ENCODE measurements around the gene PLXNA2. TPM values are rescaled to one million over a fixed set of nuclear protein-coding genes. Genes with fewer than 3 reads are reported as not detected.

PLXNA2 gene
- polyA plus RNA-seq, 4 donors, result 10.7 to 17.8 (median 12.8) TPM

- DNase-seq (no peak), FAIRE-seq (no peak)
- Histone ChIP-seq H3K27me3 (ENCODE audit: control insufficient read depth in 3 of 3, insufficient read depth in 3 of 3, low read length in 3 of 3) (peaks cover 0 to 57% (median 0%) of the 10 kb centered on the region in 3 donors), H3K4me3 (ENCODE audit: low read depth in 1 of 3, low read length in 3 of 3) (no peak overlapping the region), H3K27ac (ENCODE audit: low read depth in 1 of 3, low read length in 2 of 3) (no peak overlapping the region), H3K4me1 (ENCODE audit: control insufficient read depth in 3 of 3, insufficient read depth in 2 of 3, low read depth in 1 of 3, low read length in 2 of 3) (no peaks in the 10 kb centered on the region), H3K36me3 (ENCODE audit: control insufficient read depth in 3 of 3, insufficient read depth in 2 of 3, low read depth in 1 of 3, low read length in 3 of 3) (peaks cover 11 to 46% (median 18%) of the 10 kb centered on the region in 3 donors), H3K9me3 (ENCODE audit: control insufficient read depth in 2 of 2, insufficient read depth in 1 of 2, low read depth in 1 of 2, low read length in 1 of 2) (peaks cover 0 to 2% of the 10 kb centered on the region in 2 donors)
- WGBS, 3 donors, result 90 to 95% (median 91%) methylated on average over 11 of the region's 11 CpGs
These were observed 163.5 kb downstream of the PLXNA2 start for GRCh38 chr1:208080396-208081286.

GRCh38 chr1:208079161-208079560 is 165.0 kb downstream of the PLXNA2 start:
- Histone ChIP-seq H3K4me1 (ENCODE audit: control insufficient read depth in 3 of 3, insufficient read depth in 2 of 3, low read depth in 1 of 3, low read length in 2 of 3) (no peaks in the 10 kb centered on the region), H3K36me3 (ENCODE audit: control insufficient read depth in 3 of 3, insufficient read depth in 2 of 3, low read depth in 1 of 3, low read length in 3 of 3) (peaks cover 11 to 41% (median 19%) of the 10 kb centered on the region in 3 donors), H3K4me3 (ENCODE audit: low read depth in 1 of 3, low read length in 3 of 3) (no peak overlapping the region), H3K27me3 (ENCODE audit: control insufficient read depth in 3 of 3, insufficient read depth in 3 of 3, low read length in 3 of 3) (peaks cover 0 to 49% (median 0%) of the 10 kb centered on the region in 3 donors), H3K27ac (ENCODE audit: low read depth in 1 of 3, low read length in 2 of 3) (no peak overlapping the region), H3K9me3 (ENCODE audit: control insufficient read depth in 2 of 2, insufficient read depth in 1 of 2, low read depth in 1 of 2, low read length in 1 of 2) (peaks cover 0 to 2% of the 10 kb centered on the region in 2 donors)
- 83 to 87% (median 87%) methylated on average over 9 of the region's 9 CpGs for WGBS, 3 donors
- DNase-seq (no peak), FAIRE-seq (no peak)

- Histone ChIP-seq H3K9me3 (ENCODE audit: control insufficient read depth in 2 of 2, insufficient read depth in 1 of 2, low read depth in 1 of 2, low read length in 1 of 2) (peaks cover 0 to 2% of the 10 kb centered on the region in 2 donors), H3K27ac (ENCODE audit: low read depth in 1 of 3, low read length in 2 of 3) (no peak overlapping the region), H3K4me1 (ENCODE audit: control insufficient read depth in 3 of 3, insufficient read depth in 2 of 3, low read depth in 1 of 3, low read length in 2 of 3) (no peaks in the 10 kb centered on the region), H3K4me3 (ENCODE audit: low read depth in 1 of 3, low read length in 3 of 3) (no peak overlapping the region), H3K27me3 (ENCODE audit: control insufficient read depth in 3 of 3, insufficient read depth in 3 of 3, low read length in 3 of 3) (peaks cover 0 to 50% (median 0%) of the 10 kb centered on the region in 3 donors), H3K36me3 (ENCODE audit: control insufficient read depth in 3 of 3, insufficient read depth in 2 of 3, low read depth in 1 of 3, low read length in 3 of 3) (peaks cover 13 to 41% (median 22%) of the 10 kb centered on the region in 3 donors)
- no peak for DNase-seq
- 92 to 96% (median 93%) methylated on average over 12 of the region's 12 CpGs for WGBS, 3 donors
- no peak for FAIRE-seq
These were observed 165.4 kb downstream of the PLXNA2 start for GRCh38 chr1:208078752-208079151.

GRCh38 chr1:208077232-208078075 is 166.7 kb downstream of the PLXNA2 start:
- H3K9me3 ChIP-seq (ENCODE audit: control insufficient read depth in 2 of 2, insufficient read depth in 1 of 2, low read depth in 1 of 2, low read length in 1 of 2), result peaks cover 0 to 2% of the 10 kb centered on the region in 2 donors
- no peak overlapping the region for H3K4me3 ChIP-seq (ENCODE audit: low read depth in 1 of 3, low read length in 3 of 3)
- peaks cover 13 to 42% (median 17%) of the 10 kb centered on the region in 3 donors for H3K36me3 ChIP-seq (ENCODE audit: control insufficient read depth in 3 of 3, insufficient read depth in 2 of 3, low read depth in 1 of 3, low read length in 3 of 3)
- DNase-seq, result no peak
- H3K27ac ChIP-seq (ENCODE audit: low read depth in 1 of 3, low read length in 2 of 3), result no peak overlapping the region
- no peaks in the 10 kb centered on the region for H3K4me1 ChIP-seq (ENCODE audit: control insufficient read depth in 3 of 3, insufficient read depth in 2 of 3, low read depth in 1 of 3, low read length in 2 of 3)
- WGBS, 3 donors, result 74 to 78% (median 75%) methylated on average over 16 of the region's 16 CpGs
- FAIRE-seq, result no peak
- H3K27me3 ChIP-seq (ENCODE audit: control insufficient read depth in 3 of 3, insufficient read depth in 3 of 3, low read length in 3 of 3), result peaks cover 0 to 40% (median 0%) of the 10 kb centered on the region in 3 donors

GRCh38 chr1:208074353-208074752 is 169.8 kb downstream of the PLXNA2 start:
- WGBS, 3 donors, result 80 to 84% (median 83%) methylated on average over 6 of the region's 6 CpGs
- Histone ChIP-seq H3K36me3 (ENCODE audit: control insufficient read depth in 3 of 3, insufficient read depth in 2 of 3, low read depth in 1 of 3, low read length in 3 of 3) (peaks cover 13 to 41% (median 23%) of the 10 kb centered on the region in 3 donors), H3K27me3 (ENCODE audit: control insufficient read depth in 3 of 3, insufficient read depth in 3 of 3, low read length in 3 of 3) (peaks cover 0 to 36% (median 0%) of the 10 kb centered on the region in 3 donors), H3K9me3 (ENCODE audit: control insufficient read depth in 2 of 2, insufficient read depth in 1 of 2, low read depth in 1 of 2, low read length in 1 of 2) (no peaks in the 10 kb centered on the region), H3K27ac (ENCODE audit: low read depth in 1 of 3, low read length in 2 of 3) (no peak overlapping the region), H3K4me1 (ENCODE audit: control insufficient read depth in 3 of 3, insufficient read depth in 2 of 3, low read depth in 1 of 3, low read length in 2 of 3) (no peaks in the 10 kb centered on the region), H3K4me3 (ENCODE audit: low read depth in 1 of 3, low read length in 3 of 3) (no peak overlapping the region)
- FAIRE-seq, result no peak
- no peak for DNase-seq

- peaks cover 8 to 26% (median 19%) of the 10 kb centered on the region in 3 donors for H3K36me3 ChIP-seq (ENCODE audit: control insufficient read depth in 3 of 3, insufficient read depth in 2 of 3, low read depth in 1 of 3, low read length in 3 of 3)
- no peak overlapping the region for H3K27ac ChIP-seq (ENCODE audit: low read depth in 1 of 3, low read length in 2 of 3)
- no peak overlapping the region for H3K4me3 ChIP-seq (ENCODE audit: low read depth in 1 of 3, low read length in 3 of 3)
- H3K27me3 ChIP-seq (ENCODE audit: control insufficient read depth in 3 of 3, insufficient read depth in 3 of 3, low read length in 3 of 3), result peaks cover 0 to 38% (median 0%) of the 10 kb centered on the region in 3 donors
- no peak for DNase-seq
- FAIRE-seq, result no peak
- no peaks in the 10 kb centered on the region for H3K4me1 ChIP-seq (ENCODE audit: control insufficient read depth in 3 of 3, insufficient read depth in 2 of 3, low read depth in 1 of 3, low read length in 2 of 3)
- H3K9me3 ChIP-seq (ENCODE audit: control insufficient read depth in 2 of 2, insufficient read depth in 1 of 2, low read depth in 1 of 2, low read length in 1 of 2), result no peaks in the 10 kb centered on the region
- 87 to 93% (median 91%) methylated on average over 7 of the region's 7 CpGs for WGBS, 3 donors
These were observed 172.7 kb downstream of the PLXNA2 start for GRCh38 chr1:208071435-208072031.

GRCh38 chr1:208069908-208070307 is 174.3 kb downstream of the PLXNA2 start:
- Histone ChIP-seq H3K27me3 (ENCODE audit: control insufficient read depth in 3 of 3, insufficient read depth in 3 of 3, low read length in 3 of 3) (peaks cover 0 to 49% (median 0%) of the 10 kb centered on the region in 3 donors), H3K36me3 (ENCODE audit: control insufficient read depth in 3 of 3, insufficient read depth in 2 of 3, low read depth in 1 of 3, low read length in 3 of 3) (peaks cover 8 to 26% (median 19%) of the 10 kb centered on the region in 3 donors), H3K27ac (ENCODE audit: low read depth in 1 of 3, low read length in 2 of 3) (no peak overlapping the region), H3K4me3 (ENCODE audit: low read depth in 1 of 3, low read length in 3 of 3) (no peak overlapping the region), H3K9me3 (ENCODE audit: control insufficient read depth in 2 of 2, insufficient read depth in 1 of 2, low read depth in 1 of 2, low read length in 1 of 2) (no peaks in the 10 kb centered on the region), H3K4me1 (ENCODE audit: control insufficient read depth in 3 of 3, insufficient read depth in 2 of 3, low read depth in 1 of 3, low read length in 2 of 3) (no peaks in the 10 kb centered on the region)
- FAIRE-seq (no peak), DNase-seq (no peak)
- 93 to 95% (median 93%) methylated on average over 4 of the region's 4 CpGs for WGBS, 3 donors

- H3K27ac ChIP-seq (ENCODE audit: low read depth in 1 of 3, low read length in 2 of 3), result no peak overlapping the region
- 56 to 78% (median 59%) methylated on average over 8 of the region's 8 CpGs for WGBS, 3 donors
- no peak overlapping the region for H3K4me3 ChIP-seq (ENCODE audit: low read depth in 1 of 3, low read length in 3 of 3)
- no peaks in the 10 kb centered on the region for H3K9me3 ChIP-seq (ENCODE audit: control insufficient read depth in 2 of 2, insufficient read depth in 1 of 2, low read depth in 1 of 2, low read length in 1 of 2)
- peaks cover 0 to 55% (median 0%) of the 10 kb centered on the region in 3 donors for H3K27me3 ChIP-seq (ENCODE audit: control insufficient read depth in 3 of 3, insufficient read depth in 3 of 3, low read length in 3 of 3)
- no peak for DNase-seq
- no peaks in the 10 kb centered on the region for H3K4me1 ChIP-seq (ENCODE audit: control insufficient read depth in 3 of 3, insufficient read depth in 2 of 3, low read depth in 1 of 3, low read length in 2 of 3)
- peaks cover 8 to 23% (median 16%) of the 10 kb centered on the region in 3 donors for H3K36me3 ChIP-seq (ENCODE audit: control insufficient read depth in 3 of 3, insufficient read depth in 2 of 3, low read depth in 1 of 3, low read length in 3 of 3)
- FAIRE-seq, result no peak
These were observed 174.9 kb downstream of the PLXNA2 start for GRCh38 chr1:208069317-208069716.
